Stimulated activated CD8-positive, alpha-beta memory T cell treated with anti-CD3 and anti-CD28 coated beads, Interleukin-15, amount 100 ng/mL, for 1 hour (primary cell): Measurements from ENCODE around the gene MSRB1.
"Not testable (repeated sequence)": the region's sequence is repeated elsewhere in the genome, so short reads cannot be mapped to it uniquely, and the experiment has no call there.

ENCODE experiments used
- DNase-seq: peaks from one replicate; pipeline ENCODE4 v3.0.0-alpha.2; 2020; ENCODE audit warnings: low read depth

The MSRB1 gene

GRCh38 chr16:1978476-1979120 lies 35.6 kb upstream of the MSRB1 start:
- DNase-seq, result no peak

DNA sequence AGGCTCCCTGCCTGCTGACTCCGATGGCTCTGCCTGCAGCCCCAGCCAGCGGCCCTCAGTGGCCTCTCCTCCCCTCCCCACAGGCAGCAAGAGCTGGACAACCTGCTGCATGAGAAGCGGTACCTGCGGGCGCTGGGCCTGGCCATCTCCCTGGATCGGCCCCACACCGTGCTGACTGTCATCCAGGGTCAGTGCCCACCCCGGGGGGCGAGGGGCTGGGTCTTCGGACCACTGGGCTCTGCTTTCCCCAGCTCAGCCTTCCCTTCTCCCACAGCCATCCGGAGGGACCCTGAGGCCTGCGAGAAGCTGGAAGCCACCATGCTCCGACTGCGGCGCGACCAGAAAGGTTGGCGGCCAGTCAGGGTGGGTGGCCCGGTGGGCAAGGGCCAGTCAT lies 34.9 kb upstream of the MSRB1 start:
- DNase-seq, result no peak

GRCh38 chr16:1976951-1977874 lies 34.2 kb upstream of the MSRB1 start:
- DNase-seq, result no peak

GRCh38 chr16:1976216-1976520 lies 33.2 kb upstream of the MSRB1 start:
- no peak for DNase-seq

DNA sequence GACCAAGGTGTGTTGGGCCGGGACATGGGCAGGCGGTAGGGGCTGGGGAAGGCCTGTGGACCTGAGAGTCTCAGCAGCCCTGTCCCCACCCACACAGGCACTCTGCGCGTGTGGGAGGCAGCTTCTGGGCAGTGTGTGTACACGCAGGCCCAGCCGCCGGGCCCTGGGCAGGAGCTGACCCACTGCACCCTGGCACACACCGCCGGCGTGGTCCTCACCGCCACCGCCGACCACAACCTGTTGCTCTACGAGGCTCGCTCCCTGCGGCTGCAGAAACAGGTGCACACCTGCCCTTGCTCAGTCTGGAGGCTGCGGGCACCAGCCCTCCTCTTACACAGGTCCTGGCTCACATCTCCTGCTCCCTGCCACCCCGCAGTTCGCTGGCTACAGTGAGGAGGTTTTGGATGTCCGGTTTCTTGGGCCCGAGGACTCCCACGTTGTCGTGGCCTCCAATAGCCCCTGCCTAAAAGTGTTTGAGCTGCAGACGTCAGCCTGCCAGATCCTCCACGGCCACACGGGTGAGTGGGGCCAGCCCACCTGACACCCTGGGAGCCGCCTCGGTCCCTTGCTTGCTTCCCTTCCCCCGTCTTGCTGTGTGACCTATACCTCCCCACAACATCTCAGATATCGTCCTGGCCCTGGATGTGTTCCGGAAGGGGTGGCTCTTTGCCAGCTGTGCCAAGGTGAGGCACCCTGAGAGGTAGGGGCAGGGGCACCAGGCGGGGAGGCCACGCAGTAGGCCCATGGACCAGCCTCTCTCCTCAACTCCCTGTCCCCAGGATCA lies 32.6 kb upstream of the MSRB1 start:
- no peak for DNase-seq

GRCh38 chr16:1974157-1975070 lies 31.4 kb upstream of the MSRB1 start:
- DNase-seq, result no peak

DNA sequence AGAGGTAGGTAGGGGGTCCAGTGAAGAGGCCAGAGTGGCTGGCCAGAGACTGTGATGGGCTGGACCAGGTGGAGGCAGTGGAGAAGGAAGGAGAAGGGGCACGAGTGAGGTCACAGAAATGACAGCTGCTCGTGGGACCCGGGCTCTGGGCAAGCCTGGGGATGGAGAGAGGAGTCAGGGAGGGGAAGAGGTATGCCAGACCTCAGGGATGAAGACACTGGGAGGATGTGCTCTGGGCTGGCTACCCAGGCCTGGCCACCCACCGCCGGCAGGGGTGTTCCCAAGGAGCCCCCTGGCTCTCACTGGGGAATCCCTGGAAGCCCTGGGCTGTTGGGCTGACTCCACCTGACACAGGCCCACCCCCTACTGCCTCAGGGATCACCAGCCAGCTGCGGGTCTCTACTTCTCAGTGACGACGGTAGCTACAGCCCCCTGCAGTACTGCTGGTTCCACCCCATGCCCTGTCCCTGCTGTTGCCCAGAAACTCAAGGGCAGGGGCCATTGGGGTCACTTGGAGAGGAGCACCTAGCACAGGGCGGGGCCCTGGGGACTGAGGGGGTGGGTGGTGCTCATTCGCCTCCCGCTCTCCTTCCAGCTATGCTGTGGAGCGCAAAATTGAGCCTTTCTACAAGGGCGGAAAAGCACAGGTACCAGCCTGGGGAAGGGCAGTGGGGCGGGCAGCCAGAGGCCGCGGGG lies 30.6 kb upstream of the MSRB1 start:
- DNase-seq, result no peak

- no peak for DNase-seq
Observed at GRCh38 chr16:1972490-1972877, 29.5 kb upstream of the MSRB1 start.

- DNase-seq, result peak; percentile 90
Observed at GRCh38 chr16:1971796-1972489, 28.9 kb upstream of the MSRB1 start, which contains the start of gene TBL3. Gene TBL3, plus strand, starts transcription at chr16:1972053. Its CDS starts 112 bp downstream, at chr16:1972165.

DNA sequence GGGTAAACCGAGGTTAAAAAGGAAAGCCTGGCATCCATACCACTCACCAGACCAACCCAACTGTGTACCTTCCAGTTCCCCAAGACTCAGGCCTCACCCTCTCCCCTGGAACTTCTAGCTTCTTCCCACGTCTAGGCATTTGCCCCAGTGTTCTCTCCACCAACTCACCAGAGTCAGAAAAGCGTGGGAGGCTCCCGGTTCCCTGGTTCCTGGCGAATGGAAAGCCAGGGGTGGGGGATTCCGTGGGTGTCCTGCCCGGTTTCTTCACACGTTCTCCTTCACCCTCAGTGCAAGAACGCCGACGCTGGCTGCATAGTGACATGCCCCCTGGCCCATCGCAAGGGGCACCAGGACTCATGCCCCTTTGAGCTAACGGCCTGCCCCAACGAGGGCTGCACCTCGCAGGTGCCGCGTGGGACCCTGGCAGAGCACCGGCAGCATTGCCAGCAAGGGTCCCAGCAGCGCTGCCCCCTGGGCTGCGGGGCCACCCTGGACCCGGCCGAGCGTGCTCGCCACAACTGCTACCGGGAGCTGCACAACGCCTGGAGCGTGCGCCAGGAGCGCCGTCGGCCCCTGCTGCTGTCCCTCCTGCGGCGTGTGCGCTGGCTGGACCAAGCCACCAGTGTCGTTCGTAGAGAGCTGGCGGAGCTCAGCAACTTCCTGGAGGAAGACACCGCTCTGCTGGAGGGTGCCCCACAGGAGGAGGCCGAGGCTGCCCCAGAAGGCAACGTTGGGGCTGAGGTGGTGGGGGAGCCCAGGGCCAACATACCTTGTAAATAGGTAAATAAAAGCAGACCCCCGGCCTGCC lies 25.4 kb upstream of the MSRB1 start:
- no peak for DNase-seq

GRCh38 chr16:1966460-1966859 lies 23.5 kb upstream of the MSRB1 start, which contains the start of gene RNF151:
Gene RNF151, plus strand, starts transcription at chr16:1966856. Its CDS starts 26 bp downstream, at chr16:1966882.
- no peak for DNase-seq

DNA sequence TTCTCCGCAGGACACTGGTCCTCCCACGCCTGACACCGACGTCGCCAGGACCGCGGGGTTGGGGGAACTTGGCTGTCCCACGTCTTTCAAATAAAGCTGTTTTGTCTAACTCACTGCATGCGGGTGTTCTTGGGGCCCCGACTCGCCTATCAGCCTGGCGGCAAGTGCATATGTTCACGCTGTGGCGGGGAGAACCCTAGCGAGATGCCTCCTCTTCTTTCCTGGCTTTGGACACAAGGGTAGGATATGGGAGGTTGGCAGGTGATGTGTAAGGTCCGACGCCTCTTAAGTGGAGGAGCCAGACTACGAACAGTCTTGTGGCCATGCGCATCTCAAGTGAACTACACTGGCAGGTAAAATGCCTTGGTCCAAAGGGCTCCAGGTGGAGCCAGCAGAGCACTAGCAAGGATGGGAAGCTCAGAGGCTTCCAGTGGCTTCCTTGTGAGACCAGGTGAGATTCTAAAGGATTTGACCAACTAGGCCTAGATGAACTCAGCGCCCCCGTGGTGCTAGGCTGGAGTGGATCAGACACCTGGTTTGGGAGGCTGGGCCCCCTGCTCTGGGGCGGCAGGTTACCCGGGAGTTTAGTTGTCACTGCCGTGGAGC lies 22.5 kb upstream of the MSRB1 start:
- no peak for DNase-seq

DNA sequence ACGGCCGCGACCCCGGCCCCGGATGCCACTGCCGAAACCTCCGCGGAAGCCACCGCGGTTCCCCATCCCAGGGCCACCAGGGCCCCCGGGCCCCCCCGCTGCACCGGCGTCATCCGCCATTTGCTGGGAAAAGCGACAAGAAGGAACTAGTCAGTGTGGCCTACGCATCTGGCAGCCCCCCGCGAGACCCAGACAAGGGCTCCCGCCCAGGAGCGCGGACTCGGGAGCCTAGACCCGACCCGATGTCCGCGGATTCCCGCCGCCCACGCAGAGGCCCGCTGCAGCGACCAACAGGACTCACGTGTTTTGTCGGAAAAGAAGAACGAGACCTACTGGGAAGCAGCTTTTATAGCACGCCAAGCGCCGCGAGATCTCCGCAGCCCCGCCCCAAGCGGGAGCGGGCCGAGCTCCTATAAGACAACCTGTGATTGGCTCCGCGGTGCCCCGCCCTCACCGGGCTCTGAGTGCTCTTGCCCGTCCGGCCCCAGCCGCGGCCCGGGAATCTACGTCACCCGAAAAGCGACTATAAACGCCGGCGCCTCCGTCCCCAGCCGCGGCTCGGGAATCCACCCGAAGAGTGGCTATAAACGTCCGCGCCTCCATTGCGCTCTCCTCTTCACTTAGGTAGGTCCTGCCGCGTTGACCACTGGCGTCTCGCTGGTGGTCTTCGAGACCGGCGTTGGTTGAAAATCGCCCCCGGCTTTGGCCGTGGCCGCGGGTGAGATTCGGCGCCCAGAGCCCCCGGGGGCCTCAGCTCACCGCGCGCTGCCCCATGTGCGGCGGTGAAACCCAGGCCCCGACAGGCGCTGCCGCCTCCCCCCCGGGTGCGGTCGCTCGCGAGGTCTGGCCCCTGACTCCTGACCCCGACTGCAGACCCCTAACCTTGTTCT lies 21.8 kb upstream of the MSRB1 start, which contains the start of gene RPS2:
Gene RPS2, minus strand, starts transcription at position 321 of the 890 bp plus-strand sequence. Its CDS starts 201 bp downstream, at position 120.
- DNase-seq, result peak; percentile 93

GRCh38 chr16:1963806-1964505 lies 21.0 kb upstream of the MSRB1 start:
- DNase-seq, result no peak

- not testable (repeated sequence) for DNase-seq
Observed at GRCh38 chr16:1962161-1963153, 19.5 kb upstream of the MSRB1 start.

GRCh38 chr16:1961651-1962067 lies 18.7 kb upstream of the MSRB1 start:
- DNase-seq, result no peak
